ENCODE results near the gene FADS3. TPM values are rescaled to one million over a fixed set of nuclear protein-coding genes. Genes with fewer than 3 reads are reported as not detected.

The FADS3 gene
- total and polyA plus RNA-seq, 2 of the 13 experiments (the other 11 are each of a cell fraction or from before 2014, with no cell fraction given), result 13.4 to 23.2 TPM

GRCh38 chr11:61923166-61924063, 32.1 kb upstream of the FADS3 start (continued):
- no peak for TF ChIP-seq KIAA2018 (CRISPR knock-in tag; IDR thresholded peaks at IDR 0.05; ENCODE audit: borderline replicate concordance)
- TF ChIP-seq WIZ (CRISPR knock-in tag; IDR thresholded peaks at IDR 0.05), result peak; percentile 85; the same call in 1 of the 2 replicates
- TF ChIP-seq, protein P1, sequence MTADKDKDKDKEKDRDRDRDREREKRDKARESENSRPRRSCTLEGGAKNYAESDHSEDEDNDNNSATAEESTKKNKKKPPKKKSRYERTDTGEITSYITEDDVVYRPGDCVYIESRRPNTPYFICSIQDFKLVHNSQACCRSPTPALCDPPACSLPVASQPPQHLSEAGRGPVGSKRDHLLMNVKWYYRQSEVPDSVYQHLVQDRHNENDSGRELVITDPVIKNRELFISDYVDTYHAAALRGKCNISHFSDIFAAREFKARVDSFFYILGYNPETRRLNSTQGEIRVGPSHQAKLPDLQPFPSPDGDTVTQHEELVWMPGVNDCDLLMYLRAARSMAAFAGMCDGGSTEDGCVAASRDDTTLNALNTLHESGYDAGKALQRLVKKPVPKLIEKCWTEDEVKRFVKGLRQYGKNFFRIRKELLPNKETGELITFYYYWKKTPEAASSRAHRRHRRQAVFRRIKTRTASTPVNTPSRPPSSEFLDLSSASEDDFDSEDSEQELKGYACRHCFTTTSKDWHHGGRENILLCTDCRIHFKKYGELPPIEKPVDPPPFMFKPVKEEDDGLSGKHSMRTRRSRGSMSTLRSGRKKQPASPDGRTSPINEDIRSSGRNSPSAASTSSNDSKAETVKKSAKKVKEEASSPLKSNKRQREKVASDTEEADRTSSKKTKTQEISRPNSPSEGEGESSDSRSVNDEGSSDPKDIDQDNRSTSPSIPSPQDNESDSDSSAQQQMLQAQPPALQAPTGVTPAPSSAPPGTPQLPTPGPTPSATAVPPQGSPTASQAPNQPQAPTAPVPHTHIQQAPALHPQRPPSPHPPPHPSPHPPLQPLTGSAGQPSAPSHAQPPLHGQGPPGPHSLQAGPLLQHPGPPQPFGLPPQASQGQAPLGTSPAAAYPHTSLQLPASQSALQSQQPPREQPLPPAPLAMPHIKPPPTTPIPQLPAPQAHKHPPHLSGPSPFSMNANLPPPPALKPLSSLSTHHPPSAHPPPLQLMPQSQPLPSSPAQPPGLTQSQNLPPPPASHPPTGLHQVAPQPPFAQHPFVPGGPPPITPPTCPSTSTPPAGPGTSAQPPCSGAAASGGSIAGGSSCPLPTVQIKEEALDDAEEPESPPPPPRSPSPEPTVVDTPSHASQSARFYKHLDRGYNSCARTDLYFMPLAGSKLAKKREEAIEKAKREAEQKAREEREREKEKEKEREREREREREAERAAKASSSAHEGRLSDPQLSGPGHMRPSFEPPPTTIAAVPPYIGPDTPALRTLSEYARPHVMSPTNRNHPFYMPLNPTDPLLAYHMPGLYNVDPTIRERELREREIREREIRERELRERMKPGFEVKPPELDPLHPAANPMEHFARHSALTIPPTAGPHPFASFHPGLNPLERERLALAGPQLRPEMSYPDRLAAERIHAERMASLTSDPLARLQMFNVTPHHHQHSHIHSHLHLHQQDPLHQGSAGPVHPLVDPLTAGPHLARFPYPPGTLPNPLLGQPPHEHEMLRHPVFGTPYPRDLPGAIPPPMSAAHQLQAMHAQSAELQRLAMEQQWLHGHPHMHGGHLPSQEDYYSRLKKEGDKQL (CRISPR knock-in tag; IDR thresholded peaks at IDR 0.05; ENCODE audit: low read depth), result no peak
- TF ChIP-seq, protein P2, sequence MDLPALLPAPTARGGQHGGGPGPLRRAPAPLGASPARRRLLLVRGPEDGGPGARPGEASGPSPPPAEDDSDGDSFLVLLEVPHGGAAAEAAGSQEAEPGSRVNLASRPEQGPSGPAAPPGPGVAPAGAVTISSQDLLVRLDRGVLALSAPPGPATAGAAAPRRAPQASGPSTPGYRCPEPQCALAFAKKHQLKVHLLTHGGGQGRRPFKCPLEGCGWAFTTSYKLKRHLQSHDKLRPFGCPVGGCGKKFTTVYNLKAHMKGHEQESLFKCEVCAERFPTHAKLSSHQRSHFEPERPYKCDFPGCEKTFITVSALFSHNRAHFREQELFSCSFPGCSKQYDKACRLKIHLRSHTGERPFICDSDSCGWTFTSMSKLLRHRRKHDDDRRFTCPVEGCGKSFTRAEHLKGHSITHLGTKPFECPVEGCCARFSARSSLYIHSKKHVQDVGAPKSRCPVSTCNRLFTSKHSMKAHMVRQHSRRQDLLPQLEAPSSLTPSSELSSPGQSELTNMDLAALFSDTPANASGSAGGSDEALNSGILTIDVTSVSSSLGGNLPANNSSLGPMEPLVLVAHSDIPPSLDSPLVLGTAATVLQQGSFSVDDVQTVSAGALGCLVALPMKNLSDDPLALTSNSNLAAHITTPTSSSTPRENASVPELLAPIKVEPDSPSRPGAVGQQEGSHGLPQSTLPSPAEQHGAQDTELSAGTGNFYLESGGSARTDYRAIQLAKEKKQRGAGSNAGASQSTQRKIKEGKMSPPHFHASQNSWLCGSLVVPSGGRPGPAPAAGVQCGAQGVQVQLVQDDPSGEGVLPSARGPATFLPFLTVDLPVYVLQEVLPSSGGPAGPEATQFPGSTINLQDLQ (CRISPR knock-in tag; IDR thresholded peaks at IDR 0.05), result no peak
- no peak for TF ChIP-seq TCF7L2 (IDR thresholded peaks at IDR 0.05; ENCODE audit: low read depth, low read length)
- peak; percentile 78; the same call in 1 of the 2 replicates for TF ChIP-seq ISL2 (CRISPR knock-in tag; IDR thresholded peaks at IDR 0.05)
- TF ChIP-seq PBX3 (CRISPR knock-in tag; IDR thresholded peaks at IDR 0.05; ENCODE audit: borderline replicate concordance), result no peak
